Ascending aorta (tissue), 2 donors: ENCODE data around the gene PLEKHA1. TPM values are rescaled to one million over a fixed set of nuclear protein-coding genes. Genes with fewer than 3 reads are reported as not detected.

ENCODE experiments used
- DNase-seq, 2 donors: peaks; one replicate each; pipeline ENCODE4 v3.0.0-alpha.2; 2019; ENCODE audit warnings: low spot score in 2 of 2
- H3K27ac ChIP-seq, 2 donors: fragments of 200-600 bp; sonication (generic); one replicate each; pipeline ENCODE4 v1.5.1; 2016 to 2017; ENCODE audit warnings: mild to moderate bottlenecking in 1 of 2
- H3K27me3 ChIP-seq: fragments of 200-600 bp; sonication (generic); one replicate; pipeline ENCODE4 v1.5.1; 2017
- H3K36me3 ChIP-seq, 2 donors: fragments of 200-600 bp; sonication (generic); one replicate each; pipeline ENCODE4 v1.5.1; 2016
- H3K4me1 ChIP-seq, 2 donors: fragments of 200-600 bp; sonication (generic); one replicate each; pipeline ENCODE4 v1.5.1; 2016 to 2017; ENCODE audit warnings: mild to moderate bottlenecking in 1 of 2
- H3K4me3 ChIP-seq, 2 donors: fragments of 200-600 bp; sonication (generic); one replicate each; pipeline ENCODE4 v1.5.1; 2016 to 2017; ENCODE audit warnings: mild to moderate bottlenecking in 1 of 2
- H3K9me3 ChIP-seq, 2 donors: fragments of 200-600 bp; sonication (generic); one replicate each; pipeline ENCODE4 v1.5.1; 2016
- CTCF ChIP-seq, 3 experiments: fragments of 200-600 bp in 2 of 3; fragments of 450-650 bp in 1 of 3; sonication (generic) in 2 of 3; IDR thresholded peaks; one replicate each; pipeline ENCODE4 v1.5.1; 2016 to 2019; ENCODE audit warnings: antibody characterized with exemption in 3 of 3, mild to moderate bottlenecking in 1 of 3, moderate library complexity in 1 of 3
- intact Hi-C: fragments of 100-400 bp; cut with DNase I; formaldehyde crosslinking; loops from one replicate; pipeline ENCODE4 v1.15.1; 2023
- total RNA-seq: library from RNA; depleted of rRNA; stranded (reverse); fragments of >200 nt; gene quantifications from one replicate; pipeline ENCODE4 v1.1.0, GENCODE V29; 2016

Gene PLEKHA1
- total RNA-seq, 1 donor from 2014 or later: 128 TPM

- no peak for TF ChIP-seq CTCF (IDR thresholded peaks at IDR 0.05)
- Histone ChIP-seq H3K4me3 (no peak overlapping the region), H3K27me3 (no peaks in the 10 kb centered on the region), H3K9me3 (no peaks in the 10 kb centered on the region), H3K36me3 (peaks cover 12 to 19% of the 10 kb centered on the region in 2 donors), H3K4me1 (no peaks in the 10 kb centered on the region), H3K27ac (no peak overlapping the region)
- intact Hi-C loops: no loop called here
- no peak for DNase-seq
These were observed 28.1 kb downstream of the PLEKHA1 start for GRCh38 chr10:122402548-122403131.

GRCh38 chr10:122404576-122404975 lies 30.1 kb downstream of the PLEKHA1 start:
- peaks cover 12 to 19% of the 10 kb centered on the region in 2 donors for H3K36me3 ChIP-seq
- no peaks in the 10 kb centered on the region for H3K4me1 ChIP-seq
- intact Hi-C loops: no loop called here
- no peaks in the 10 kb centered on the region for H3K27me3 ChIP-seq
- no peak overlapping the region for H3K4me3 ChIP-seq
- no peak overlapping the region for H3K27ac ChIP-seq
- DNase-seq: no peak
- TF ChIP-seq CTCF (IDR thresholded peaks at IDR 0.05): no peak
- no peaks in the 10 kb centered on the region for H3K9me3 ChIP-seq

GRCh38 chr10:122407375-122408125 lies 33.0 kb downstream of the PLEKHA1 start:
- no peaks in the 10 kb centered on the region for H3K4me1 ChIP-seq
- DNase-seq: no peak
- intact Hi-C loops: no loop called here
- no peaks in the 10 kb centered on the region for H3K27me3 ChIP-seq
- no peak for TF ChIP-seq CTCF (IDR thresholded peaks at IDR 0.05)
- H3K27ac ChIP-seq: no peak overlapping the region
- H3K9me3 ChIP-seq: no peaks in the 10 kb centered on the region
- peaks cover 3 to 17% of the 10 kb centered on the region in 2 donors for H3K36me3 ChIP-seq
- H3K4me3 ChIP-seq: no peak overlapping the region

GRCh38 chr10:122413327-122413726 lies 38.8 kb downstream of the PLEKHA1 start:
- DNase-seq: no peak
- no peaks in the 10 kb centered on the region for H3K27me3 ChIP-seq
- H3K27ac ChIP-seq: no peak overlapping the region
- intact Hi-C loops: no loop called here
- no peak for TF ChIP-seq CTCF (IDR thresholded peaks at IDR 0.05)
- H3K4me1 ChIP-seq: no peaks in the 10 kb centered on the region
- H3K4me3 ChIP-seq: no peak overlapping the region
- peaks cover 0 to 42% of the 10 kb centered on the region in 2 donors for H3K36me3 ChIP-seq
- H3K9me3 ChIP-seq: no peaks in the 10 kb centered on the region

GRCh38 chr10:122417667-122418066 lies 43.2 kb downstream of the PLEKHA1 start:
- TF ChIP-seq CTCF (IDR thresholded peaks at IDR 0.05): no peak
- H3K36me3 ChIP-seq: peaks cover 0 to 35% of the 10 kb centered on the region in 2 donors
- H3K4me3 ChIP-seq: no peak overlapping the region
- no peak overlapping the region for H3K27ac ChIP-seq
- no peak for DNase-seq
- no peaks in the 10 kb centered on the region for H3K9me3 ChIP-seq
- H3K4me1 ChIP-seq: peaks cover 0 to 5% of the 10 kb centered on the region in 2 donors
- intact Hi-C loops: loop anchor here (5.0 kb wide), 1 partner anchor 40 kb away; no protein-coding TSS in a partner anchor
- no peaks in the 10 kb centered on the region for H3K27me3 ChIP-seq
